BJ (cell line): Measurements from ENCODE around the gene STEAP2. TPM values are rescaled to one million over a fixed set of nuclear protein-coding genes. Genes with fewer than 3 reads are reported as not detected.
"Not testable (repeated sequence)": the region's sequence is repeated elsewhere in the genome, so short reads cannot be mapped to it uniquely, and the experiment has no call there.

ENCODE experiments used
- CTCF ChIA-PET: fragments of 350-600 bp; formaldehyde crosslinking; extraction: SDS; loops from one replicate; lab custom pipeline; 2021; ENCODE audit warnings: antibody characterized with exemption, inconsistent platforms; lab: Yijun Ruan, JAX
- POLR2A ChIA-PET: fragments of 300-600 bp; sonication (Branson Sonifier 250); formaldehyde crosslinking; extraction: SDS; loops from one replicate; lab custom pipeline; 2021; ENCODE audit warnings: antibody characterized with exemption; lab: Charles Lee
- DNase-seq: peaks from one replicate; pipeline ENCODE4 v3.0.0-alpha.2; 2011; ENCODE audit warnings: low read depth
- H3K27me3 ChIP-seq: 2 replicates; pipeline ENCODE4 v1.6.0; 2011; ENCODE audit warnings: low read length; ENCODE audit not compliant: control insufficient read depth, insufficient read depth
- H3K36me3 ChIP-seq: 2 replicates; pipeline ENCODE4 v1.5.1; 2011; ENCODE audit warnings: low read length; ENCODE audit not compliant: control insufficient read depth, insufficient read depth
- H3K4me3 ChIP-seq: 2 replicates; pipeline ENCODE4 v1.5.1; 2011; ENCODE audit warnings: low read depth, mild to moderate bottlenecking, control low read depth, low read length
- CTCF ChIP-seq: IDR thresholded peaks from 2 replicates; pipeline ENCODE4 v1.5.1; 2011; ENCODE audit warnings: low read depth, mild to moderate bottlenecking, control low read depth, inconsistent platforms, low read length, moderate library complexity; ENCODE audit not compliant: insufficient read depth
- polyA plus RNA-seq: library from polyadenylated mRNA; depleted of rRNA; stranded (reverse); fragments of >200 nt; gene quantifications from 2 replicates; pipeline ENCODE4 v1.2.3, GENCODE V29; 2011

The STEAP2 gene
- polyA plus RNA-seq, 1 experiment: 2.1 TPM

GRCh38 chr7:90250601-90251303, 39.2 kb downstream of the STEAP2 start:
- ChIA-PET POLR2A (interaction anchor here (0.6 kb wide), 1 partner anchor 158 kb away, joined by 3 read pairs; no protein-coding TSS in a partner anchor), CTCF (interaction anchor here (0.9 to 1.7 kb wide), 2 partner anchors 39 to 97 kb away, joined by 6 to 9 read pairs; partner anchors contain the start of genes STEAP1 and STEAP2)
- no peak for TF ChIP-seq CTCF
- Histone ChIP-seq H3K27me3 (no peaks in the 10 kb centered on the region), H3K36me3 (no peaks in the 10 kb centered on the region), H3K4me3 (no peak overlapping the region)
- DNase-seq: peak; percentile 69

GRCh38 chr7:90251304-90251635, 39.7 kb downstream of the STEAP2 start:
- H3K4me3 ChIP-seq: no peak overlapping the region
- ChIA-PET CTCF (interaction anchor here (1.7 kb wide), 1 partner anchor 97 kb away, joined by 9 read pairs; the partner anchor contains the start of gene STEAP1), POLR2A (interaction anchor here (0.6 kb wide), 1 partner anchor 157 kb away, joined by 3 read pairs; no protein-coding TSS in a partner anchor)

GRCh38 chr7:90256011-90256410, 44.5 kb downstream of the STEAP2 start:
- DNase-seq, POLR2A ChIA-PET, H3K36me3 ChIP-seq, H3K27me3 ChIP-seq, H3K4me3 ChIP-seq: not testable (repeated sequence)
- CTCF ChIA-PET: interaction anchor here (1.5 to 1.8 kb wide), 2 partner anchors 45 to 102 kb away, joined by 3 to 7 read pairs; partner anchors contain the start of genes STEAP1 and STEAP2

More at GRCh38 chr7:90251304-90251635, 39.7 kb downstream of the STEAP2 start:
- TF ChIP-seq CTCF: no peak
- H3K36me3 ChIP-seq: no peaks in the 10 kb centered on the region
- no peaks in the 10 kb centered on the region for H3K27me3 ChIP-seq
- no peak for DNase-seq

- Histone ChIP-seq H3K36me3 (no peaks in the 10 kb centered on the region), H3K4me3 (no peak overlapping the region), H3K27me3 (no peaks in the 10 kb centered on the region)
- TF ChIP-seq CTCF: no peak
- no peak for DNase-seq
- POLR2A ChIA-PET: no interaction called here
- CTCF ChIA-PET: interaction anchor here (1.5 to 1.8 kb wide), 2 partner anchors 45 to 103 kb away, joined by 3 to 7 read pairs; partner anchors contain the start of genes STEAP1 and STEAP2
These were observed 45.2 kb downstream of the STEAP2 start for GRCh38 chr7:90256778-90257177.

- ChIA-PET POLR2A (no interaction called here), CTCF (interaction anchor here (0.6 to 3.1 kb wide), 5 partner anchors 9 to 107 kb away, joined by 3 to 24 read pairs (median 4); partner anchors contain the start of genes STEAP1 and STEAP2)
- no peak for DNase-seq
- H3K27me3 ChIP-seq: no peaks in the 10 kb centered on the region
- no peaks in the 10 kb centered on the region for H3K36me3 ChIP-seq
- TF ChIP-seq CTCF: no peak
- H3K4me3 ChIP-seq: no peak overlapping the region
These were observed 49.9 kb downstream of the STEAP2 start for GRCh38 chr7:90261441-90261840.
